HCT116 (cell line): ENCODE data around the gene KRTAP12-3. TPM values are rescaled to one million over a fixed set of nuclear protein-coding genes. Genes with fewer than 3 reads are reported as not detected.
"Not testable (repeated sequence)": the region's sequence is repeated elsewhere in the genome, so short reads cannot be mapped to it uniquely, and the experiment has no call there.

Source experiments
- ATAC-seq: fragments of 200-7000 bp; cut with Tn5 transposase; 2 replicates; pipeline ENCODE4 v1.9.1; 2020; ENCODE audit warnings: mild to moderate bottlenecking, moderate library complexity
- BruUV-seq: library from RNA; stranded (reverse); fragments of 400-500 nt; replicated peaks from 2 replicates; lab custom pipeline; 2021; lab: Mats Ljungman, UMichigan
- CTCF ChIA-PET: fragments of 300-600 bp; sonication (Branson Sonifier 250); formaldehyde crosslinking; loops from one replicate; lab custom pipeline; 2021; ENCODE audit warnings: antibody characterized with exemption; lab: Charles Lee
- POLR2A ChIA-PET: fragments of 300-600, 350-600 bp; sonication (Branson Sonifier 250); formaldehyde crosslinking; loops from one replicate; lab custom pipeline; 2021; ENCODE audit warnings: antibody characterized with exemption; lab: Charles Lee
- RAD21 ChIA-PET, 2 experiments: fragments of 300-600 bp; sonication (Branson Sonifier 250); formaldehyde crosslinking; loops; one replicate each; lab custom pipeline; 2023; ENCODE audit warnings: low total read pairs in 2 of 2; ENCODE audit not compliant: uncharacterized antibody in 2 of 2, unreplicated experiment in 2 of 2, low non-redundant PET in 1 of 2; lab: Charles Lee
- DNase-seq: peaks from one replicate; pipeline ENCODE4 v3.0.0-alpha.2; 2010; ENCODE audit warnings: low read depth, low spot score
- H2AFZ ChIP-seq: fragments of 200-600 bp; shearing (Covaris generic), sonication (generic); 2 replicates; pipeline ENCODE4 v1.6.1; 2017; ENCODE audit warnings: low read depth, mixed run types, mixed read lengths, antibody characterized with exemption, low read length; ENCODE audit not compliant: poor library complexity, severe bottlenecking
- H3K27ac ChIP-seq: 2 replicates; pipeline ENCODE4 v1.5.1; 2012; ENCODE audit warnings: low read depth, low read length
- H3K27me3 ChIP-seq: fragments of 200-600 bp; sonication (generic); 2 replicates; pipeline ENCODE4 v1.6.1; 2016; ENCODE audit warnings: mixed run types, low read length, mixed read lengths; ENCODE audit not compliant: insufficient read depth
- H3K36me3 ChIP-seq, 2 experiments: fragments of 200-500 bp in 1 of 2; fragments of 200-600 bp in 1 of 2; sonication (Bioruptor generic) in 1 of 2; sonication (generic) in 1 of 2; 2 replicates each; pipeline versions ENCODE4 v1.5.1 to v1.6.1; 2014 to 2016; ENCODE audit warnings: low read length in 2 of 2, inconsistent platforms in 1 of 2, mixed read lengths in 1 of 2, mixed run types in 1 of 2; ENCODE audit not compliant: insufficient read depth in 2 of 2, control insufficient read depth in 1 of 2
- H3K4me1 ChIP-seq, 2 experiments: fragments of 200-600 bp in 1 of 2; sonication (generic) in 1 of 2; 2 replicates each; pipeline versions ENCODE4 v1.5.1 to v1.6.1; 2012 to 2017; ENCODE audit warnings: low read length in 2 of 2, inconsistent platforms in 1 of 2, mild to moderate bottlenecking in 1 of 2, mixed read lengths in 1 of 2, mixed run types in 1 of 2, moderate library complexity in 1 of 2; ENCODE audit not compliant: insufficient read depth in 2 of 2, control insufficient read depth in 1 of 2
- H3K4me2 ChIP-seq: fragments of 200-600 bp; sonication (generic); 2 replicates; pipeline ENCODE4 v1.6.1; 2017; ENCODE audit warnings: mixed run types, low read length, mixed read lengths
- H3K4me3 ChIP-seq, 2 experiments: fragments of 200-600 bp in 1 of 2; sonication (generic) in 1 of 2; replicated peaks in 1 of 2; 2 replicates each; pipeline ENCODE4 v1.5.1; 2011 to 2016; ENCODE audit warnings: low read length in 2 of 2, control low read depth in 1 of 2, low read depth in 1 of 2, mild to moderate bottlenecking in 1 of 2, mixed read lengths in 1 of 2, mixed run types in 1 of 2
- H3K79me2 ChIP-seq: fragments of 200-600 bp; sonication (generic); 2 replicates; pipeline ENCODE4 v1.6.1; 2017; ENCODE audit warnings: mild to moderate bottlenecking, mixed run types, low read length, moderate library complexity, mixed read lengths; ENCODE audit not compliant: insufficient read depth
- H3K9ac ChIP-seq: fragments of 200-600 bp; sonication (generic); 2 replicates; pipeline ENCODE4 v1.6.1; 2016; ENCODE audit warnings: low read length, mixed read lengths
- H3K9me2 ChIP-seq: fragments of 200-600 bp; sonication (generic), shearing (Covaris generic); 2 replicates; pipeline ENCODE4 v1.6.1; 2017; ENCODE audit warnings: mixed run types, mild to moderate bottlenecking, moderate library complexity; ENCODE audit not compliant: insufficient read depth
- H3K9me3 ChIP-seq, 2 experiments: fragments of 200-500 bp in 1 of 2; fragments of 200-600 bp in 1 of 2; sonication (Bioruptor generic) in 1 of 2; sonication (generic) in 1 of 2; 2 replicates each; pipeline ENCODE4 v1.6.1; 2014 to 2017; ENCODE audit warnings: low read length in 2 of 2, mixed read lengths in 2 of 2, inconsistent platforms in 1 of 2, low read depth in 1 of 2, mild to moderate bottlenecking in 1 of 2, mixed run types in 1 of 2, moderate library complexity in 1 of 2; ENCODE audit not compliant: control insufficient read depth in 1 of 2, insufficient read depth in 1 of 2
- H4K20me1 ChIP-seq: fragments of 200-600 bp; sonication (generic), shearing (Covaris generic); 2 replicates; pipeline ENCODE4 v1.6.1; 2017; ENCODE audit warnings: mixed run types, mild to moderate bottlenecking, moderate library complexity; ENCODE audit not compliant: insufficient read depth
- ATF3 ChIP-seq: IDR thresholded peaks from 2 replicates; pipeline ENCODE4 v1.6.1; 2012
- CEBPB ChIP-seq: IDR thresholded peaks from 2 replicates; pipeline ENCODE4 v1.6.1; 2012; ENCODE audit warnings: low read depth
- CTCF ChIP-seq, 3 experiments: fragments of 200-600 bp in 1 of 3; sonication (generic) in 1 of 3; IDR thresholded peaks in 2 of 3; conservative IDR thresholded peaks in 1 of 3; 2 replicates each; pipeline ENCODE4 v1.5.1; 2012 to 2017; ENCODE audit warnings: low read depth in 2 of 3, low read length in 2 of 3, antibody characterized with exemption in 1 of 3, borderline replicate concordance in 1 of 3, control low read depth in 1 of 3, mild to moderate bottlenecking in 1 of 3, mixed read lengths in 1 of 3, mixed run types in 1 of 3, moderate library complexity in 1 of 3; ENCODE audit not compliant: insufficient read depth in 1 of 3
- EGR1 ChIP-seq: IDR thresholded peaks from 2 replicates; pipeline ENCODE4 v1.6.1; 2012; ENCODE audit warnings: low read depth
- EZH2 ChIP-seq: fragments of 200-600 bp; sonication (generic); IDR thresholded peaks from 2 replicates; pipeline ENCODE4 v1.6.1; 2017; ENCODE audit warnings: antibody characterized with exemption, mixed run types
- FOSL1 ChIP-seq: IDR thresholded peaks from 2 replicates; pipeline ENCODE4 v1.6.1; 2012; ENCODE audit warnings: low read depth
- JUND ChIP-seq: IDR thresholded peaks from 2 replicates; pipeline ENCODE4 v1.6.1; 2012
- POLR2A ChIP-seq: IDR thresholded peaks from 2 replicates; pipeline ENCODE4 v1.7.0; 2011; ENCODE audit warnings: borderline replicate concordance; ENCODE audit not compliant: insufficient read depth, insufficient read length; ENCODE audit errors: extremely low read depth
- RAD21 ChIP-seq: IDR thresholded peaks from 2 replicates; pipeline ENCODE4 v1.6.1; 2012; ENCODE audit warnings: low read depth, mild to moderate bottlenecking
- REST ChIP-seq: IDR thresholded peaks from 2 replicates; pipeline ENCODE4 v1.6.1; 2012; ENCODE audit warnings: low read depth
- SIN3A ChIP-seq: IDR thresholded peaks from 2 replicates; pipeline ENCODE4 v1.6.1; 2012; ENCODE audit warnings: low read depth
- SRF ChIP-seq: IDR thresholded peaks from 2 replicates; pipeline ENCODE4 v1.6.1; 2012; ENCODE audit warnings: low read depth
- TCF7L2 ChIP-seq: IDR thresholded peaks from 2 replicates; pipeline ENCODE4 v1.7.0; 2011; ENCODE audit warnings: borderline replicate concordance, inconsistent platforms; ENCODE audit not compliant: insufficient read depth, insufficient read length; ENCODE audit errors: extremely low read depth
- YY1 ChIP-seq: IDR thresholded peaks from 2 replicates; pipeline ENCODE4 v1.6.1; 2011; ENCODE audit warnings: low read length, low read depth, moderate library complexity, mild to moderate bottlenecking; ENCODE audit not compliant: insufficient replicate concordance; ENCODE audit errors: extremely low read depth
- intact Hi-C: fragments of 100-400 bp; cut with micrococcal nuclease; formaldehyde crosslinking; loops from 2 replicates; pipeline ENCODE4 v1.10.0; 2022
- total RNA-seq: library from RNA; stranded (reverse); gene quantifications from one replicate; pipeline ENCODE4 v1.2.1, GENCODE V29; 2021; ENCODE audit not compliant: unreplicated experiment

KRTAP12-3 gene
- total RNA-seq, 1 experiment from 2014 or later, result not detected

- H3K4me3 ChIP-seq, H3K9ac ChIP-seq, H3K4me2 ChIP-seq, CTCF ChIA-PET, H3K27me3 ChIP-seq, H3K9me3 ChIP-seq, RAD21 ChIA-PET, H3K27ac ChIP-seq, ATAC-seq, intact Hi-C loops, POLR2A ChIA-PET, DNase-seq, H4K20me1 ChIP-seq, H3K9me2 ChIP-seq, H3K79me2 ChIP-seq, H2AFZ ChIP-seq, BruUV-seq, H3K36me3 ChIP-seq, H3K4me1 ChIP-seq: not testable (repeated sequence)
Measured at GRCh38 chr21:44638506-44639330, 19.0 kb upstream of the KRTAP12-3 start.

GRCh38 chr21:44639331-44639655 is 18.4 kb upstream of the KRTAP12-3 start:
- Histone ChIP-seq H3K4me3 (no peak overlapping the region), H3K27ac (no peak overlapping the region), H3K27me3 (peaks cover 6% of the 10 kb centered on the region; the same call in 1 of the 2 replicates), H3K9me2 (no peaks in the 10 kb centered on the region), H3K79me2 (no peaks in the 10 kb centered on the region), H3K4me2 (no peak overlapping the region), H2AFZ (no peak overlapping the region), H3K4me1 (no peaks in the 10 kb centered on the region), H4K20me1 (no peaks in the 10 kb centered on the region), H3K36me3 (no peaks in the 10 kb centered on the region), H3K9ac (no peak overlapping the region), H3K9me3 (peaks cover 6 to 8% of the 10 kb centered on the region in 2 experiments; a peak in 2 of 4 replicates)
- intact Hi-C loops, result no loop called here
- ChIA-PET CTCF (no interaction called here), RAD21 (no interaction called here), POLR2A (no interaction called here)
- no TSS peak for BruUV-seq
- no peak for DNase-seq
- ATAC-seq, result no peak
- no peak for TF ChIP-seq SRF
- TF ChIP-seq ATF3, result no peak
- TF ChIP-seq EZH2, result no peak
- TF ChIP-seq EGR1, result no peak
- no peak for TF ChIP-seq REST
- no peak for TF ChIP-seq RAD21
- no peak for TF ChIP-seq POLR2A
- no peak for TF ChIP-seq SIN3A
- no peak for TF ChIP-seq TCF7L2
- no peak for TF ChIP-seq CEBPB
- TF ChIP-seq CTCF (IDR thresholded peaks at IDR 0.05 in 2 of 3, conservative IDR thresholded peaks at IDR 0.05 in 1 of 3; ENCODE audit: borderline replicate concordance in 1 of 3, insufficient read depth in 1 of 3, low read depth in 2 of 3, low read length in 2 of 3), result no peak
- TF ChIP-seq FOSL1, result no peak
- no peak for TF ChIP-seq YY1
- TF ChIP-seq JUND, result no peak
